ENCODE results near the gene WASF2. TPM values are rescaled to one million over a fixed set of nuclear protein-coding genes. Genes with fewer than 3 reads are reported as not detected.

The WASF2 gene
- total RNA-seq, 1 experiment from 2014 or later = 68.6 TPM

DNA sequence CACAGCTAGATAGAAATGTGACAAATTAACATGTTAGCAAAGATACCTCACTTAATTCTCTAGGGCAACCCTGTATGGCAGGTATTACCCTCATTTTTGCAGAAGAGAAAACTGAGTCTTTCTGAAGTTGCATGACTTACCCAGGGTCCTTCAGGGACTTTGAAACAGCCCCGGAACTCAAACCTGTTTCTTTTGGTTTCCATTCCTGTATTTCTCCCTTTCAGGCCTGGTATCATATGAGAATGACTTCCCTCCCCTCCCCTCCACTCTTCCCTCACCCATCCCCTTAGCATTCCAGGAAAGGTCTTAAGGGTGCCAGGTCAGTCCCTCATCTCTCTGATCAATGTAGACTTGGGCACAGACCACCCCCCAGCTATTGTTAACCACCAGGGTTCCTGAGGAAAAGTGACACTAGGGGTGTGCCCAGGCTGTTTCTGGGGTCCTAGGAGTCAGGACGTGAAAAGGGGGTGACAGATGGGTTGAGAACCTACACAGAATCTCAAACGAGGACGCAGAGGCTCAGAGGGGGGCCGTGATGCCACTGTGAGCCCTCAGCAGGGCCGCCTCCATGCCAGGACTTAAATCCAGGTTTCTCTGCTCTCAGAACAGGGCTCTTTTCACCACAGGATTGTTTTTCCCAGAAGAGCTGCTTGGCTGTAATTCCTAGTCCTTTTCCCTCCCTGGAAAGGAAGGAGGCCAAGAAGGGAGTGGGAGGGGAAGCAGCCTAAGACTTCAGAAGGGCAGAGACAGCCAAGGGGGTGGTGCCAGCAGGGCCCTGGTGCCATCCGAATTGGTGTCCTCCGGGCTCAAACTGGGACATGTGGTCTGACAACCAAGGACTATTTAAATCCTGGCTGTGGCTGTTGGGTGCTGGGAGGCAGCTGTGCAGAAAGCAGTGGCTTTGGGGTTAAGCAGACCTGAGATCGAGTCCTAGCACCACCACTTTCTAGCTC is 2.1 kb upstream of the WASF2 start:
- no peak for DNase-seq
- no peaks in the 10 kb centered on the region for H3K36me3 ChIP-seq (ENCODE audit: control insufficient read depth, insufficient read depth, low read length)
- no peaks in the 10 kb centered on the region for H3K9me3 Mint-ChIP-seq (ENCODE audit: unreplicated experiment)
- TF ChIP-seq, protein P1, sequence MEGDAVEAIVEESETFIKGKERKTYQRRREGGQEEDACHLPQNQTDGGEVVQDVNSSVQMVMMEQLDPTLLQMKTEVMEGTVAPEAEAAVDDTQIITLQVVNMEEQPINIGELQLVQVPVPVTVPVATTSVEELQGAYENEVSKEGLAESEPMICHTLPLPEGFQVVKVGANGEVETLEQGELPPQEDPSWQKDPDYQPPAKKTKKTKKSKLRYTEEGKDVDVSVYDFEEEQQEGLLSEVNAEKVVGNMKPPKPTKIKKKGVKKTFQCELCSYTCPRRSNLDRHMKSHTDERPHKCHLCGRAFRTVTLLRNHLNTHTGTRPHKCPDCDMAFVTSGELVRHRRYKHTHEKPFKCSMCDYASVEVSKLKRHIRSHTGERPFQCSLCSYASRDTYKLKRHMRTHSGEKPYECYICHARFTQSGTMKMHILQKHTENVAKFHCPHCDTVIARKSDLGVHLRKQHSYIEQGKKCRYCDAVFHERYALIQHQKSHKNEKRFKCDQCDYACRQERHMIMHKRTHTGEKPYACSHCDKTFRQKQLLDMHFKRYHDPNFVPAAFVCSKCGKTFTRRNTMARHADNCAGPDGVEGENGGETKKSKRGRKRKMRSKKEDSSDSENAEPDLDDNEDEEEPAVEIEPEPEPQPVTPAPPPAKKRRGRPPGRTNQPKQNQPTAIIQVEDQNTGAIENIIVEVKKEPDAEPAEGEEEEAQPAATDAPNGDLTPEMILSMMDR (IDR thresholded peaks at IDR 0.05; ENCODE audit: insufficient read depth in 1 of 2, low read depth in 1 of 2, low read length in 1 of 2, severe bottlenecking in 1 of 2, unreplicated experiment in 1 of 2) = no peak
- H3K27ac Mint-ChIP-seq (ENCODE audit: unreplicated experiment) = no peak overlapping the region
- H3K27me3 ChIP-seq (replicated peaks; ENCODE audit: control insufficient read depth, insufficient read depth, low read length) = no peaks in the 10 kb centered on the region
- intact Hi-C loops (cut with micrococcal nuclease; ENCODE audit: unreplicated experiment) = loop anchor here (2.0 to 10.0 kb wide), 3 partner anchors 35 to 113 kb away; partner anchors contain the start of gene AHDC1
- H3K27me3 Mint-ChIP-seq (ENCODE audit: insufficient read depth, unreplicated experiment) = no peaks in the 10 kb centered on the region
- no peak overlapping the region for H3K4me3 ChIP-seq (ENCODE audit: low read depth, low read length)
- CTCF ChIA-PET = no interaction called here
- peaks cover 21% of the 10 kb centered on the region for H3K36me3 Mint-ChIP-seq (ENCODE audit: insufficient read depth, unreplicated experiment)
- POLR2A ChIA-PET = no interaction called here
- peaks cover 13% of the 10 kb centered on the region for H3K4me1 Mint-ChIP-seq (ENCODE audit: low read depth, unreplicated experiment)
- H3K9me3 ChIP-seq = no peaks in the 10 kb centered on the region
- no peak overlapping the region for H3K4me3 Mint-ChIP-seq (ENCODE audit: unreplicated experiment)
- no TSS peak for BruUV-seq (replicated peaks)
- peaks cover 16% of the 10 kb centered on the region for H3K4me1 ChIP-seq

DNA sequence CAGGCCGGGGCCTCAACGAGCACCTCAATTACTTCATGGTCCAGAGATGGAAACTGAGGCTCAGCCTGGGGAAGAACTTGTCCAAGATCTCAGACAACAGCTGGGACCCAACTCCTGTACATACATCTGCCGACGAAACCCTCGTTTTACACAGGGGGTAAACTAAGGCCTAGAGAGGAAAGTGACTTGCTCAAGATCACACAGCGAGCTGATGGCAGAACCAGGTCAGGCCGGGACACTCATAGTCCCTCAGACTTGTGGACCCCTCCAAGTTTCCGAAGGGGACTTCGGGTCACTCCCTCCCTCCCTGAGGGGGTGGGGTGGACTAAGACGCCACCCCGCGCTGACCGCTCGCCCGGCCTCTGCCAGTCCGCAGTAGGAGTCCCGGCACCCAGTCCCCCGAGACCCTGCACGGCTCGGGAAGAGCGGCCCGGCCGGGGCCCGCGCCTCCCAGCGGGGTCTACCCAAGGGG is 430 bp downstream of the WASF2 start:
- intact Hi-C loops (cut with micrococcal nuclease; ENCODE audit: unreplicated experiment) = no loop called here
- POLR2A ChIA-PET = interaction anchor here (0.5 to 1.3 kb wide), 5 partner anchors 16 to 118 kb away, joined by 3 to 6 read pairs (median 4); no protein-coding TSS in a partner anchor
- H3K27me3 ChIP-seq (replicated peaks; ENCODE audit: control insufficient read depth, insufficient read depth, low read length) = no peaks in the 10 kb centered on the region
- H3K9me3 Mint-ChIP-seq (ENCODE audit: unreplicated experiment) = no peaks in the 10 kb centered on the region
- H3K36me3 ChIP-seq (ENCODE audit: control insufficient read depth, insufficient read depth, low read length) = no peaks in the 10 kb centered on the region
- CTCF ChIA-PET = interaction anchor here (0.6 to 1.3 kb wide), 6 partner anchors 10 to 1964 kb away, joined by 3 to 7 read pairs (median 4); no protein-coding TSS in a partner anchor
- H3K4me3 Mint-ChIP-seq (ENCODE audit: unreplicated experiment) = peak overlapping the region; percentile 93
- peak overlapping the region; percentile 91 for H3K4me3 ChIP-seq (ENCODE audit: low read depth, low read length)
- H3K27me3 Mint-ChIP-seq (ENCODE audit: insufficient read depth, unreplicated experiment) = no peaks in the 10 kb centered on the region
- no TSS peak for BruUV-seq (replicated peaks)
- no peak for DNase-seq
- H3K4me1 Mint-ChIP-seq (ENCODE audit: low read depth, unreplicated experiment) = peaks cover 6% of the 10 kb centered on the region
- no peaks in the 10 kb centered on the region for H3K9me3 ChIP-seq
- peaks cover 21% of the 10 kb centered on the region for H3K36me3 Mint-ChIP-seq (ENCODE audit: insufficient read depth, unreplicated experiment)
- TF ChIP-seq, protein P1 (IDR thresholded peaks at IDR 0.05; ENCODE audit: insufficient read depth in 1 of 2, low read depth in 1 of 2, low read length in 1 of 2, severe bottlenecking in 1 of 2, unreplicated experiment in 1 of 2) = no peak
- H3K27ac Mint-ChIP-seq (ENCODE audit: unreplicated experiment) = peak overlapping the region; percentile 100
- peaks cover 11% of the 10 kb centered on the region for H3K4me1 ChIP-seq

GRCh38 chr1:27487966-27488884 is 1.7 kb downstream of the WASF2 start:
- Histone ChIP-seq H3K4me1 (peaks cover 11% of the 10 kb centered on the region), H3K9me3 (no peaks in the 10 kb centered on the region), H3K27me3 (replicated peaks; ENCODE audit: control insufficient read depth, insufficient read depth, low read length) (no peaks in the 10 kb centered on the region), H3K36me3 (ENCODE audit: control insufficient read depth, insufficient read depth, low read length) (no peaks in the 10 kb centered on the region), H3K4me3 (ENCODE audit: low read depth, low read length) (peak overlapping the region; percentile 91)
- TF ChIP-seq, protein P1 (IDR thresholded peaks at IDR 0.05; ENCODE audit: insufficient read depth in 1 of 2, low read depth in 1 of 2, low read length in 1 of 2, severe bottlenecking in 1 of 2, unreplicated experiment in 1 of 2) = no peak
- DNase-seq = peak in 1 of 2 experiments; percentile 17
- Mint-ChIP-seq H3K27me3 (ENCODE audit: insufficient read depth, unreplicated experiment) (no peaks in the 10 kb centered on the region), H3K36me3 (ENCODE audit: insufficient read depth, unreplicated experiment) (peaks cover 21% of the 10 kb centered on the region), H3K4me1 (ENCODE audit: low read depth, unreplicated experiment) (peaks cover 6% of the 10 kb centered on the region), H3K9me3 (ENCODE audit: unreplicated experiment) (no peaks in the 10 kb centered on the region), H3K27ac (ENCODE audit: unreplicated experiment) (peak overlapping the region; percentile 100), H3K4me3 (ENCODE audit: unreplicated experiment) (peak overlapping the region; percentile 93)
- CTCF ChIA-PET = interaction anchor here (1.6 kb wide), 1 partner anchor 8 kb away, joined by 4 read pairs; no protein-coding TSS in a partner anchor
- POLR2A ChIA-PET = no interaction called here
- intact Hi-C loops (cut with micrococcal nuclease; ENCODE audit: unreplicated experiment) = no loop called here
- BruUV-seq (replicated peaks) = TSS peak; percentile 50
